WERI-Rb-1 (cell line): ENCODE data around the gene C1QTNF7.

Source experiments
- DNase-seq: peaks from one replicate; pipeline ENCODE4 v3.0.0-alpha.2; 2020
- H3K27ac ChIP-seq: fragments of 250-450 bp; sonication (Bioruptor Pico); 2 replicates; pipeline ENCODE4 v1.5.1; 2020; ENCODE audit warnings: mild to moderate bottlenecking, moderate library complexity
- H3K27me3 ChIP-seq: fragments of 250-450 bp; sonication (Bioruptor Pico); 2 replicates; pipeline ENCODE4 v1.5.1; 2021; ENCODE audit warnings: mild to moderate bottlenecking, low read depth, moderate library complexity; ENCODE audit not compliant: insufficient read depth, severe bottlenecking
- H3K36me3 ChIP-seq: fragments of 250-450 bp; sonication (Bioruptor Pico); 2 replicates; pipeline ENCODE4 v1.5.1; 2020; ENCODE audit warnings: mild to moderate bottlenecking, moderate library complexity
- H3K4me3 ChIP-seq: 2 replicates; pipeline ENCODE4 v1.5.1; 2011; ENCODE audit warnings: low read depth, mild to moderate bottlenecking, control low read depth, low read length
- H3K9me3 ChIP-seq: fragments of 250-450 bp; sonication (Bioruptor Pico); 2 replicates; pipeline ENCODE4 v1.5.1; 2021; ENCODE audit warnings: mild to moderate bottlenecking, moderate library complexity; ENCODE audit not compliant: severe bottlenecking
- CTCF ChIP-seq: IDR thresholded peaks from 2 replicates; pipeline ENCODE4 v1.5.1; 2011; ENCODE audit warnings: low read depth, mild to moderate bottlenecking, control low read depth, inconsistent platforms, low read length

Gene C1QTNF7

GRCh38 chr4:15405018-15405417 is 22.8 kb upstream of the C1QTNF7 start:
- H3K27me3 ChIP-seq: no peaks in the 10 kb centered on the region
- H3K9me3 ChIP-seq: no peaks in the 10 kb centered on the region
- TF ChIP-seq CTCF: no peak
- H3K27ac ChIP-seq: no peak overlapping the region
- no peak overlapping the region for H3K4me3 ChIP-seq
- DNase-seq: no peak
- no peaks in the 10 kb centered on the region for H3K36me3 ChIP-seq

GRCh38 chr4:15410750-15411149 is 17.1 kb upstream of the C1QTNF7 start:
- no peak for TF ChIP-seq CTCF
- DNase-seq: no peak

GRCh38 chr4:15412461-15412860 is 15.4 kb upstream of the C1QTNF7 start:
- no peaks in the 10 kb centered on the region for H3K36me3 ChIP-seq
- no peaks in the 10 kb centered on the region for H3K9me3 ChIP-seq
- H3K4me3 ChIP-seq: no peak overlapping the region
- no peak for TF ChIP-seq CTCF
- no peak overlapping the region for H3K27ac ChIP-seq
- no peaks in the 10 kb centered on the region for H3K27me3 ChIP-seq
- DNase-seq: no peak

More at GRCh38 chr4:15410750-15411149, 17.1 kb upstream of the C1QTNF7 start:
- no peak overlapping the region for H3K27ac ChIP-seq
- no peaks in the 10 kb centered on the region for H3K36me3 ChIP-seq
- no peaks in the 10 kb centered on the region for H3K27me3 ChIP-seq
- H3K4me3 ChIP-seq: no peak overlapping the region
- H3K9me3 ChIP-seq: no peaks in the 10 kb centered on the region

GRCh38 chr4:15413010-15413622 is 14.7 kb upstream of the C1QTNF7 start:
- Histone ChIP-seq H3K4me3 (no peak overlapping the region), H3K9me3 (no peaks in the 10 kb centered on the region), H3K36me3 (no peaks in the 10 kb centered on the region), H3K27ac (no peak overlapping the region), H3K27me3 (no peaks in the 10 kb centered on the region)
- no peak for TF ChIP-seq CTCF
- DNase-seq: no peak

- H3K27ac ChIP-seq: no peak overlapping the region
- no peaks in the 10 kb centered on the region for H3K36me3 ChIP-seq
- no peaks in the 10 kb centered on the region for H3K27me3 ChIP-seq
- no peak for DNase-seq
- no peak overlapping the region for H3K4me3 ChIP-seq
- no peaks in the 10 kb centered on the region for H3K9me3 ChIP-seq
- TF ChIP-seq CTCF: no peak
These were observed 14.2 kb upstream of the C1QTNF7 start for GRCh38 chr4:15413623-15414019.

- Histone ChIP-seq H3K9me3 (no peaks in the 10 kb centered on the region), H3K36me3 (no peaks in the 10 kb centered on the region), H3K27me3 (no peaks in the 10 kb centered on the region), H3K27ac (no peak overlapping the region), H3K4me3 (no peak overlapping the region)
- no peak for TF ChIP-seq CTCF
- no peak for DNase-seq
These were observed 13.2 kb upstream of the C1QTNF7 start for GRCh38 chr4:15414551-15415091.
